Panc1 (cell line): Measurements from ENCODE around the gene RPN2.

Experiments used
- POLR2AphosphoS5 ChIP-seq: IDR thresholded peaks from 2 replicates; pipeline ENCODE4 v1.6.1; 2012; ENCODE audit warnings: mild to moderate bottlenecking, low read depth, low read length, moderate library complexity
- SIN3A ChIP-seq: IDR thresholded peaks from 2 replicates; pipeline ENCODE4 v1.6.1; 2012; ENCODE audit warnings: low read depth, mild to moderate bottlenecking, low read length, moderate library complexity, borderline replicate concordance; ENCODE audit not compliant: insufficient read depth
- TCF7L2 ChIP-seq: IDR thresholded peaks from 2 replicates; pipeline ENCODE4 v1.6.1; 2011; ENCODE audit warnings: mild to moderate bottlenecking, low read depth, low read length, inconsistent platforms
- TF ChIP-seq, protein P1 (sequence below): fragments of 450-650 bp; IDR thresholded peaks from 2 replicates; pipeline ENCODE4 v1.5.1; 2017; ENCODE audit warnings: mild to moderate bottlenecking
- TF ChIP-seq, protein P2 (sequence below), 2 experiments: IDR thresholded peaks; 2 replicates each; pipeline ENCODE4 v1.6.1; 2011 to 2012; ENCODE audit warnings: low read depth in 2 of 2, control low read depth in 1 of 2, low read length in 1 of 2, mild to moderate bottlenecking in 1 of 2, moderate library complexity in 1 of 2; ENCODE audit not compliant: insufficient read depth in 1 of 2

DNA sequence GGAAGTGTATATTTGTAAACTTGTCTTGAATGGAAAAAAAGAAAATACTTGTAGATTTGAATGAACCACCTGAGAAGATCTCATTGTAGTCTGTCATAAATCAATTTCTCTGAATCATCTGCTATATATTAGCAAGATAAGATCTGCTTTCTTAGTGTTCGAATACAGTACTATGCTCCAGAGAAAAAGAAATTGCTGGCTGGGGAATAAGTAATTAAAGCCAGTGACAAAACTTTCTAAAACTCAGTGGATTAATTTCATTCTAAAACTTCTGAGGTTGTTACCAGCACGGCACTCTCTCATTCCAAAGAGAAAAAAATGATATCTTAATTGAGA is 22.7 kb downstream of the RPN2 start:
- TF ChIP-seq POLR2AphosphoS5: no peak
- TF ChIP-seq, protein P1, sequence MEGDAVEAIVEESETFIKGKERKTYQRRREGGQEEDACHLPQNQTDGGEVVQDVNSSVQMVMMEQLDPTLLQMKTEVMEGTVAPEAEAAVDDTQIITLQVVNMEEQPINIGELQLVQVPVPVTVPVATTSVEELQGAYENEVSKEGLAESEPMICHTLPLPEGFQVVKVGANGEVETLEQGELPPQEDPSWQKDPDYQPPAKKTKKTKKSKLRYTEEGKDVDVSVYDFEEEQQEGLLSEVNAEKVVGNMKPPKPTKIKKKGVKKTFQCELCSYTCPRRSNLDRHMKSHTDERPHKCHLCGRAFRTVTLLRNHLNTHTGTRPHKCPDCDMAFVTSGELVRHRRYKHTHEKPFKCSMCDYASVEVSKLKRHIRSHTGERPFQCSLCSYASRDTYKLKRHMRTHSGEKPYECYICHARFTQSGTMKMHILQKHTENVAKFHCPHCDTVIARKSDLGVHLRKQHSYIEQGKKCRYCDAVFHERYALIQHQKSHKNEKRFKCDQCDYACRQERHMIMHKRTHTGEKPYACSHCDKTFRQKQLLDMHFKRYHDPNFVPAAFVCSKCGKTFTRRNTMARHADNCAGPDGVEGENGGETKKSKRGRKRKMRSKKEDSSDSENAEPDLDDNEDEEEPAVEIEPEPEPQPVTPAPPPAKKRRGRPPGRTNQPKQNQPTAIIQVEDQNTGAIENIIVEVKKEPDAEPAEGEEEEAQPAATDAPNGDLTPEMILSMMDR: no peak
- no peak for TF ChIP-seq TCF7L2
- TF ChIP-seq, protein P2, sequence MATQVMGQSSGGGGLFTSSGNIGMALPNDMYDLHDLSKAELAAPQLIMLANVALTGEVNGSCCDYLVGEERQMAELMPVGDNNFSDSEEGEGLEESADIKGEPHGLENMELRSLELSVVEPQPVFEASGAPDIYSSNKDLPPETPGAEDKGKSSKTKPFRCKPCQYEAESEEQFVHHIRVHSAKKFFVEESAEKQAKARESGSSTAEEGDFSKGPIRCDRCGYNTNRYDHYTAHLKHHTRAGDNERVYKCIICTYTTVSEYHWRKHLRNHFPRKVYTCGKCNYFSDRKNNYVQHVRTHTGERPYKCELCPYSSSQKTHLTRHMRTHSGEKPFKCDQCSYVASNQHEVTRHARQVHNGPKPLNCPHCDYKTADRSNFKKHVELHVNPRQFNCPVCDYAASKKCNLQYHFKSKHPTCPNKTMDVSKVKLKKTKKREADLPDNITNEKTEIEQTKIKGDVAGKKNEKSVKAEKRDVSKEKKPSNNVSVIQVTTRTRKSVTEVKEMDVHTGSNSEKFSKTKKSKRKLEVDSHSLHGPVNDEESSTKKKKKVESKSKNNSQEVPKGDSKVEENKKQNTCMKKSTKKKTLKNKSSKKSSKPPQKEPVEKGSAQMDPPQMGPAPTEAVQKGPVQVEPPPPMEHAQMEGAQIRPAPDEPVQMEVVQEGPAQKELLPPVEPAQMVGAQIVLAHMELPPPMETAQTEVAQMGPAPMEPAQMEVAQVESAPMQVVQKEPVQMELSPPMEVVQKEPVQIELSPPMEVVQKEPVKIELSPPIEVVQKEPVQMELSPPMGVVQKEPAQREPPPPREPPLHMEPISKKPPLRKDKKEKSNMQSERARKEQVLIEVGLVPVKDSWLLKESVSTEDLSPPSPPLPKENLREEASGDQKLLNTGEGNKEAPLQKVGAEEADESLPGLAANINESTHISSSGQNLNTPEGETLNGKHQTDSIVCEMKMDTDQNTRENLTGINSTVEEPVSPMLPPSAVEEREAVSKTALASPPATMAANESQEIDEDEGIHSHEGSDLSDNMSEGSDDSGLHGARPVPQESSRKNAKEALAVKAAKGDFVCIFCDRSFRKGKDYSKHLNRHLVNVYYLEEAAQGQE (IDR thresholded peaks at IDR 0.05; ENCODE audit: insufficient read depth in 1 of 2, low read depth in 2 of 2, low read length in 1 of 2): no peak
- TF ChIP-seq SIN3A: no peak
